ENCODE results near the gene TP53TG3C. TPM values are rescaled to one million over a fixed set of nuclear protein-coding genes. Genes with fewer than 3 reads are reported as not detected.
"Not testable (repeated sequence)": the region's sequence is repeated elsewhere in the genome, so short reads cannot be mapped to it uniquely, and the experiment has no call there.

The TP53TG3C gene
- not detected for total RNA-seq

- H3K36me3 ChIP-seq; ATAC-seq; H3K4me3 ChIP-seq; H3K27ac ChIP-seq; intact Hi-C loops (cut with DNase I; ENCODE audit: low total_unique reads); H3K9me3 ChIP-seq; H3K27me3 ChIP-seq; H3K4me1 ChIP-seq; in situ Hi-C loops (cut with MboI; ENCODE audit: low sequenced_read_pairs in 4 of 4); DNase-seq: not testable (repeated sequence)
These were observed at the start of gene TP53TG3C for GRCh38 chr16:33193926-33194325. Gene TP53TG3C, plus strand, starts transcription at chr16:33194226. Its CDS starts 68 bp downstream, at chr16:33194294.

Other genes with a start within 250 kb of the TP53TG3C start
- not detected for gene TP53TG3E, start 110.1 kb downstream of the TP53TG3C start, total RNA-seq
- gene TP53TG3B, start 166.6 kb downstream of the TP53TG3C start, total RNA-seq: not detected